DND-41 (cell line): ENCODE results near the gene TTBK2.

Experiments used
- CTCF ChIP-seq: IDR thresholded peaks from 2 replicates; pipeline ENCODE4 v1.5.1; 2012; ENCODE audit warnings: borderline replicate concordance, low read length, moderate library complexity, mild to moderate bottlenecking; ENCODE audit not compliant: poor library complexity, severe bottlenecking; ENCODE audit errors: extremely low read depth
- EZH2 ChIP-seq: IDR thresholded peaks from 3 replicates; pipeline ENCODE4 v1.6.1; 2012; ENCODE audit warnings: borderline replicate concordance, low read depth, mild to moderate bottlenecking, moderate library complexity, low read length, inconsistent platforms; ENCODE audit not compliant: severe bottlenecking

- no peak for TF ChIP-seq CTCF
- TF ChIP-seq EZH2 = no peak
Measured at GRCh38 chr15:42863572-42864239, 56.9 kb downstream of the TTBK2 start.
